Measurements from ENCODE around the gene ZNF780A.

GRCh38 chr19:40026597-40026970 lies 64.2 kb downstream of the ZNF780A start:
- TF ChIP-seq CTCF (IDR thresholded peaks at IDR 0.05) (no peak), POLR2A (IDR thresholded peaks at IDR 0.05) (no peak)
